ENCODE results near the gene TGFBR3L. TPM values are rescaled to one million over a fixed set of nuclear protein-coding genes. Genes with fewer than 3 reads are reported as not detected.

TGFBR3L gene
- total and polyA plus RNA-seq, 2 of the 4 experiments (the other 2 are of a cell fraction) = 0.94 TPM; not detected in 1

- 14% methylated on average over 9 of the region's 18 CpGs; no CpG with 5 or more reads in 1 of the 2 experiments for WGBS, 2 experiments (ENCODE audit: extremely low coverage in 2 of 2, insufficient read length in 1 of 2)
- H3K4me2 ChIP-seq (ENCODE audit: low read depth, low read length) = peak overlapping the region; percentile 84
- in situ Hi-C loops (cut with MboI; ENCODE audit: low sequenced_read_pairs) (loop anchor here (5.0 kb wide), 1 partner anchor 308 kb away; no protein-coding TSS in a partner anchor), dilution Hi-C loops (cut with HindIII; ENCODE audit: low sequenced_read_pairs, unreplicated experiment) (no loop called here), intact Hi-C loops (cut with micrococcal nuclease) (loop anchor here (1.0 kb wide), 2 partner anchors 214 to 309 kb away; no protein-coding TSS in a partner anchor)
- H3K79me1 ChIP-seq (ENCODE audit: low read depth in 1 of 2, low read length in 2 of 2) = peaks cover 8 to 32% of the 10 kb centered on the region in 2 experiments; a peak in 3 of 4 replicates
- H4K20me1 ChIP-seq (ENCODE audit: insufficient read depth, low read length) = no peaks in the 10 kb centered on the region
- no peak overlapping the region for H2AK5ac ChIP-seq (ENCODE audit: low read depth, low read length)
- CTCF ChIA-PET = interaction anchor here (0.6 to 1.9 kb wide), 13 partner anchors 11 to 451 kb away, joined by 3 to 6 read pairs (median 3); partner anchors contain the start of gene ELAVL1
- no peaks in the 10 kb centered on the region for H3K4me1 ChIP-seq (ENCODE audit: control insufficient read depth, insufficient read depth, low read length)
- H2BK5ac ChIP-seq (ENCODE audit: low read depth, low read length, poor library complexity, severe bottlenecking) = no peak overlapping the region
- H3K9ac ChIP-seq (ENCODE audit: low read depth, low read length) = no peak overlapping the region
- no TSS peak for BruUV-seq (replicated peaks)
- ATAC-seq (ENCODE audit: low read depth) (peak; percentile 56), DNase-seq (peak; percentile 89)
- H3K4me3 ChIP-seq (ENCODE audit: insufficient read depth, low read depth, low read length) = peak overlapping the region; percentile 44
- H2BK120ac ChIP-seq (ENCODE audit: low read depth, low read length) = no peak overlapping the region
- no peaks in the 10 kb centered on the region for H3K27me3 ChIP-seq (ENCODE audit: control insufficient read depth, insufficient read depth, low read length)
- no peak overlapping the region for H3K18ac ChIP-seq (ENCODE audit: low read depth, low read length)
- H3K4ac ChIP-seq (ENCODE audit: low read depth, low read length) = no peak overlapping the region
- H4K8ac ChIP-seq (ENCODE audit: low read depth in 2 of 2, low read length in 2 of 2) = no peak overlapping the region
- peaks cover 12% of the 10 kb centered on the region; the same call in 1 of the 2 replicates for H3K36me3 ChIP-seq (ENCODE audit: control insufficient read depth, insufficient read depth, low read length)
- H2BK15ac ChIP-seq (ENCODE audit: low read depth, low read length) = no peak overlapping the region
- peak overlapping the region; percentile 60 for H2AK9ac ChIP-seq (replicated peaks; ENCODE audit: low read depth, low read length, poor library complexity)
- H3K9me3 ChIP-seq (ENCODE audit: control insufficient read depth, insufficient read depth, low read length) = no peaks in the 10 kb centered on the region
- H3K23ac ChIP-seq (ENCODE audit: low read depth, low read length) = no peak overlapping the region
- no peak overlapping the region for H3K27ac ChIP-seq (ENCODE audit: insufficient read depth, low read length)
- H4K5ac ChIP-seq (ENCODE audit: low read depth, low read length) = no peak overlapping the region
- H3K9me1 ChIP-seq (ENCODE audit: insufficient read depth, low read length) = peaks cover 4% of the 10 kb centered on the region; the same call in 1 of the 2 replicates
- POLR2A ChIA-PET (ENCODE audit: unreplicated experiment) = interaction anchor here (0.5 kb wide), 2 partner anchors 309 to 323 kb away, joined by 3 to 4 read pairs; no protein-coding TSS in a partner anchor
- no peak overlapping the region for H3K56ac ChIP-seq (ENCODE audit: extremely low read depth, insufficient read depth, low read length)
- H2AFZ ChIP-seq (replicated peaks; ENCODE audit: low read length, poor library complexity) = peak overlapping the region; percentile 96
- 0 out of 2 replicates have a peak overlapping the region, but pooled peaks have one; percentile 4 for H3K14ac ChIP-seq (replicated peaks; ENCODE audit: low read depth, low read length)
- no peak overlapping the region for H4K91ac ChIP-seq (ENCODE audit: insufficient read depth, low read depth, low read length)
- H2BK20ac ChIP-seq (ENCODE audit: low read depth, low read length) = no peak overlapping the region
- TF ChIP-seq NFE2L2 (IDR thresholded peaks at IDR 0.05; ENCODE audit: low read depth, low read length) = no peak
- TF ChIP-seq MAZ (IDR thresholded peaks at IDR 0.05; ENCODE audit: borderline replicate concordance, low read depth, low read length) = peak; percentile 35; the same call in 1 of the 2 replicates
- TF ChIP-seq CEBPB (IDR thresholded peaks at IDR 0.05; ENCODE audit: low read depth, low read length) = peak; percentile 57
- no peak for TF ChIP-seq MXI1 (IDR thresholded peaks at IDR 0.05; ENCODE audit: borderline replicate concordance, low read depth, low read length)
- peak; percentile 5; the same call in 1 of the 2 replicates for TF ChIP-seq POLR2A (IDR thresholded peaks at IDR 0.05; ENCODE audit: low read depth, low read length)
- no peak for TF ChIP-seq MAFK (IDR thresholded peaks at IDR 0.05; ENCODE audit: low read depth, low read length)
- no peak for TF ChIP-seq FOS (IDR thresholded peaks at IDR 0.05; ENCODE audit: low read depth, low read length)
- peak; percentile 71 for TF ChIP-seq RAD21 (IDR thresholded peaks at IDR 0.05; ENCODE audit: low read length)
- TF ChIP-seq SMC3 (IDR thresholded peaks at IDR 0.05; ENCODE audit: low read depth, low read length) = peak; percentile 82
- TF ChIP-seq CHD1 (IDR thresholded peaks at IDR 0.05; ENCODE audit: low read depth, low read length) = no peak
- no peak for TF ChIP-seq BHLHE40 (IDR thresholded peaks at IDR 0.05; ENCODE audit: low read depth, low read length)
- no peak for TF ChIP-seq RCOR1 (IDR thresholded peaks at IDR 0.05; ENCODE audit: insufficient replicate concordance, low read length)
- TF ChIP-seq RFX5 (IDR thresholded peaks at IDR 0.05; ENCODE audit: low read depth, low read length) = no peak
- TF ChIP-seq, protein P1, sequence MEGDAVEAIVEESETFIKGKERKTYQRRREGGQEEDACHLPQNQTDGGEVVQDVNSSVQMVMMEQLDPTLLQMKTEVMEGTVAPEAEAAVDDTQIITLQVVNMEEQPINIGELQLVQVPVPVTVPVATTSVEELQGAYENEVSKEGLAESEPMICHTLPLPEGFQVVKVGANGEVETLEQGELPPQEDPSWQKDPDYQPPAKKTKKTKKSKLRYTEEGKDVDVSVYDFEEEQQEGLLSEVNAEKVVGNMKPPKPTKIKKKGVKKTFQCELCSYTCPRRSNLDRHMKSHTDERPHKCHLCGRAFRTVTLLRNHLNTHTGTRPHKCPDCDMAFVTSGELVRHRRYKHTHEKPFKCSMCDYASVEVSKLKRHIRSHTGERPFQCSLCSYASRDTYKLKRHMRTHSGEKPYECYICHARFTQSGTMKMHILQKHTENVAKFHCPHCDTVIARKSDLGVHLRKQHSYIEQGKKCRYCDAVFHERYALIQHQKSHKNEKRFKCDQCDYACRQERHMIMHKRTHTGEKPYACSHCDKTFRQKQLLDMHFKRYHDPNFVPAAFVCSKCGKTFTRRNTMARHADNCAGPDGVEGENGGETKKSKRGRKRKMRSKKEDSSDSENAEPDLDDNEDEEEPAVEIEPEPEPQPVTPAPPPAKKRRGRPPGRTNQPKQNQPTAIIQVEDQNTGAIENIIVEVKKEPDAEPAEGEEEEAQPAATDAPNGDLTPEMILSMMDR (conservative IDR thresholded peaks at IDR 0.05; ENCODE audit: low read depth, low read length) = peak; percentile 88
- TF ChIP-seq, protein P2, sequence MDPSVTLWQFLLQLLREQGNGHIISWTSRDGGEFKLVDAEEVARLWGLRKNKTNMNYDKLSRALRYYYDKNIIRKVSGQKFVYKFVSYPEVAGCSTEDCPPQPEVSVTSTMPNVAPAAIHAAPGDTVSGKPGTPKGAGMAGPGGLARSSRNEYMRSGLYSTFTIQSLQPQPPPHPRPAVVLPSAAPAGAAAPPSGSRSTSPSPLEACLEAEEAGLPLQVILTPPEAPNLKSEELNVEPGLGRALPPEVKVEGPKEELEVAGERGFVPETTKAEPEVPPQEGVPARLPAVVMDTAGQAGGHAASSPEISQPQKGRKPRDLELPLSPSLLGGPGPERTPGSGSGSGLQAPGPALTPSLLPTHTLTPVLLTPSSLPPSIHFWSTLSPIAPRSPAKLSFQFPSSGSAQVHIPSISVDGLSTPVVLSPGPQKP (IDR thresholded peaks at IDR 0.05; ENCODE audit: borderline replicate concordance, low read depth, low read length) = no peak
These were observed 29.6 kb downstream of the TGFBR3L start for GRCh38 chr19:7944177-7944761.

All from IMR-90 (cell line).